CD4-positive, alpha-beta T cell (primary cell): Measurements from ENCODE around the gene OPALIN. TPM values are rescaled to one million over a fixed set of nuclear protein-coding genes. Genes with fewer than 3 reads are reported as not detected.

Experiments used
- ATAC-seq: fragments of 200-7000 bp; cut with Tn5 transposase; one replicate; pipeline ENCODE4 v1.10.0; 2022; ENCODE audit warnings: mild to moderate bottlenecking; ENCODE audit not compliant: poor library complexity
- CTCF ChIA-PET: fragments of 350-600 bp; sonication (Branson Sonifier 250); formaldehyde crosslinking; loops from one replicate; lab custom pipeline; 2021; ENCODE audit warnings: antibody characterized with exemption, inconsistent platforms; lab: Charles Lee
- POLR2A ChIA-PET: fragments of 350-600 bp; sonication (Branson Sonifier 250); formaldehyde crosslinking; loops from one replicate; lab custom pipeline; 2021; ENCODE audit warnings: antibody characterized with exemption, inconsistent platforms; lab: Charles Lee
- DNase-seq, 14 experiments: peaks; one replicate each; pipeline ENCODE4 v3.0.0-alpha.2; 2013 to 2020; ENCODE audit warnings: mixed read lengths in 2 of 14
- H3K27ac ChIP-seq, 2 donors: one replicate each; pipeline versions ENCODE4 v1.5.1 to v1.7.0; 2013; ENCODE audit warnings: low read length in 2 of 2, low read depth in 1 of 2, mild to moderate bottlenecking in 1 of 2
- H3K27me3 ChIP-seq, 2 experiments: 1 replicate in 1 of 2; 2 replicates in 1 of 2; pipeline versions ENCODE4 v1.6.1 to v1.7.0; 2013; ENCODE audit warnings: low read length in 2 of 2, control low read depth in 1 of 2, mild to moderate bottlenecking in 1 of 2, moderate library complexity in 1 of 2; ENCODE audit not compliant: insufficient read depth in 2 of 2, control insufficient read depth in 1 of 2
- H3K36me3 ChIP-seq: one replicate; pipeline ENCODE4 v1.6.1; 2013; ENCODE audit warnings: low read length, control low read depth; ENCODE audit not compliant: insufficient read depth
- H3K4me1 ChIP-seq: one replicate; pipeline ENCODE4 v1.6.1; 2013; ENCODE audit warnings: low read length, control low read depth; ENCODE audit not compliant: insufficient read depth
- H3K4me3 ChIP-seq: one replicate; pipeline ENCODE4 v1.5.1; 2013; ENCODE audit warnings: mild to moderate bottlenecking, low read length, moderate library complexity
- H3K9me3 ChIP-seq, 2 experiments: 1 replicate in 1 of 2; 2 replicates in 1 of 2; pipeline versions ENCODE4 v1.6.1 to v1.7.0; 2013; ENCODE audit warnings: low read length in 2 of 2, mild to moderate bottlenecking in 2 of 2, control low read depth in 1 of 2, moderate library complexity in 1 of 2; ENCODE audit not compliant: control insufficient read depth in 1 of 2, insufficient read depth in 1 of 2
- H3K27ac Mint-ChIP-seq: one replicate; pipeline ENCODE4 v1.8.0; 2020; ENCODE audit warnings: mixed read lengths
- H3K27me3 Mint-ChIP-seq: one replicate; pipeline ENCODE4 v1.8.0; 2021; ENCODE audit warnings: mixed read lengths
- H3K36me3 Mint-ChIP-seq: one replicate; pipeline ENCODE4 v1.8.0; 2021; ENCODE audit warnings: low read depth, mixed read lengths
- H3K4me1 Mint-ChIP-seq: one replicate; pipeline ENCODE4 v1.8.0; 2021; ENCODE audit warnings: low read depth, mixed read lengths
- H3K4me3 Mint-ChIP-seq: one replicate; pipeline ENCODE4 v1.8.0; 2020; ENCODE audit warnings: mild to moderate bottlenecking, mixed read lengths
- H3K9me3 Mint-ChIP-seq: one replicate; pipeline ENCODE4 v1.8.0; 2020; ENCODE audit warnings: mixed read lengths
- intact Hi-C, 2 experiments: fragments of 100-400 bp; cut with DNase I in 1 of 2; cut with micrococcal nuclease in 1 of 2; formaldehyde crosslinking; loops; one replicate each; pipeline versions ENCODE4 v1.15.1 to v1.9.0; 2023 to 2025; cut with DNase I, micrococcal nuclease
- total RNA-seq, 174 experiments: library from RNA in 2 of 174; stranded (reverse) in 2 of 174; gene quantifications; one replicate each; pipeline ENCODE4 v1.2.3 and lab custom pipeline; 2021 to 2026
- TF ChIP-seq, protein P1 (sequence below): fragments of 200-600 bp; IDR thresholded peaks from one replicate; pipeline ENCODE4 v1.8.0; 2022; ENCODE audit warnings: antibody characterized with exemption, mild to moderate bottlenecking

Gene OPALIN
- total RNA-seq, 2 experiments from 2014 or later: not detected

DNA sequence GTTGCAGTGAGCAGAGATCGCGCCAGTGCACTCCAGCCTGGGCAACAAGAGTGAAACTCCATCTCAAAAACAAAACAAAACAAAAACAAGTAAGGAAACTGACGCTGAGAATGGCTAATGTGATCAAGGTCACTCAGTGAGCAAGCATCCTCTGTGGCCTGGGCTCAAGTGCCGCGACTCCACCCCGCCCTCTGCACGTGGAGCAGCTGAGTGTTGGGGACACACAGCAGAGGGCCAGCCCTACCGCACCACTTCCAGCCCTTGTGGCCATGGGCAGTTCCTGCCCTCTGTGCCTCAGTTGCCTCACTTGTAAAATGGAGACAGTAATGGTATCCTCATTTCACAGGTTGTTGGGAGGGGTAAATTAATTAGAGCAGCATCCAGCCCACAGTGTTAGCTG lies 21.0 kb upstream of the OPALIN start:
- intact Hi-C loops: loop anchor here (5.0 to 10.0 kb wide), 2 partner anchors 455 to 828 kb away; partner anchors contain the start of gene LCOR (in 1 of the 2)
- Histone ChIP-seq H3K27ac (no peak overlapping the region), H3K4me1 (peaks cover 5% of the 10 kb centered on the region), H3K9me3 (peaks cover 0 to 6% of the 10 kb centered on the region in 2 experiments), H3K36me3 (no peaks in the 10 kb centered on the region), H3K27me3 (no peaks in the 10 kb centered on the region), H3K4me3 (no peak overlapping the region)
- Mint-ChIP-seq H3K27ac (no peak overlapping the region), H3K27me3 (peaks cover 4% of the 10 kb centered on the region), H3K9me3 (no peaks in the 10 kb centered on the region), H3K4me3 (no peak overlapping the region), H3K36me3 (no peaks in the 10 kb centered on the region), H3K4me1 (peaks cover 4% of the 10 kb centered on the region)
- DNase-seq (no peak), ATAC-seq (no peak)
- TF ChIP-seq, protein P1, sequence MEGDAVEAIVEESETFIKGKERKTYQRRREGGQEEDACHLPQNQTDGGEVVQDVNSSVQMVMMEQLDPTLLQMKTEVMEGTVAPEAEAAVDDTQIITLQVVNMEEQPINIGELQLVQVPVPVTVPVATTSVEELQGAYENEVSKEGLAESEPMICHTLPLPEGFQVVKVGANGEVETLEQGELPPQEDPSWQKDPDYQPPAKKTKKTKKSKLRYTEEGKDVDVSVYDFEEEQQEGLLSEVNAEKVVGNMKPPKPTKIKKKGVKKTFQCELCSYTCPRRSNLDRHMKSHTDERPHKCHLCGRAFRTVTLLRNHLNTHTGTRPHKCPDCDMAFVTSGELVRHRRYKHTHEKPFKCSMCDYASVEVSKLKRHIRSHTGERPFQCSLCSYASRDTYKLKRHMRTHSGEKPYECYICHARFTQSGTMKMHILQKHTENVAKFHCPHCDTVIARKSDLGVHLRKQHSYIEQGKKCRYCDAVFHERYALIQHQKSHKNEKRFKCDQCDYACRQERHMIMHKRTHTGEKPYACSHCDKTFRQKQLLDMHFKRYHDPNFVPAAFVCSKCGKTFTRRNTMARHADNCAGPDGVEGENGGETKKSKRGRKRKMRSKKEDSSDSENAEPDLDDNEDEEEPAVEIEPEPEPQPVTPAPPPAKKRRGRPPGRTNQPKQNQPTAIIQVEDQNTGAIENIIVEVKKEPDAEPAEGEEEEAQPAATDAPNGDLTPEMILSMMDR: no peak
- ChIA-PET POLR2A (no interaction called here), CTCF (no interaction called here)

DNA sequence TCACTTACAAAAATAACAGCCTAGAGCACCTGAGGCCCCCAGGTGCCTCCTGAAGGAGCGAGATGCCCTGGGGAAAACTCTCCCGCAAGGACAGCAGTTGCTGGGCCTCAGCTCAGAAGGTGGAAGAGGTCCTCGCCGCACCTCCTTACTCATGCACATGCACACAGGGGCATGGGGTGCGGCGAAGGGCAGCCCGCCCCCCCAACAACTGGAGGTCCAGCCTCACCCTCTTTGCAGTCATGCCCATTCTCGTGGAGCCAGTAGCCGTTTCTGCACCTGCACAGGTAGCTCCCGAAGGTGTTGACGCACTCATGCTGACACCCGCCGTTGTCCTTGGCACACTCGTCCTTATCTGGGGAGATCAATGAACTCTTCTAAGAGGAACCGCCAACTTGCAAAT lies 19.9 kb upstream of the OPALIN start:
- Histone ChIP-seq H3K4me1 (peaks cover 8% of the 10 kb centered on the region), H3K27me3 (no peaks in the 10 kb centered on the region), H3K27ac (no peak overlapping the region), H3K9me3 (no peaks in the 10 kb centered on the region), H3K36me3 (no peaks in the 10 kb centered on the region), H3K4me3 (no peak overlapping the region)
- TF ChIP-seq, protein P1: no peak
- Mint-ChIP-seq H3K4me1 (peaks cover 4% of the 10 kb centered on the region), H3K36me3 (no peaks in the 10 kb centered on the region), H3K9me3 (no peaks in the 10 kb centered on the region), H3K27ac (no peak overlapping the region), H3K27me3 (peaks cover 7% of the 10 kb centered on the region), H3K4me3 (no peak overlapping the region)
- ChIA-PET POLR2A (interaction anchor here (0.6 kb wide), 1 partner anchor 46 kb away, joined by 4 read pairs; no protein-coding TSS in a partner anchor), CTCF (interaction anchor here (1.2 kb wide), 1 partner anchor 8 kb away, joined by 3 read pairs; no protein-coding TSS in a partner anchor)
- intact Hi-C loops: loop anchor here (5.0 to 10.0 kb wide), 2 partner anchors 456 to 829 kb away; partner anchors contain the start of gene LCOR (in 1 of the 2)
- ATAC-seq: no peak
- no peak for DNase-seq

DNA sequence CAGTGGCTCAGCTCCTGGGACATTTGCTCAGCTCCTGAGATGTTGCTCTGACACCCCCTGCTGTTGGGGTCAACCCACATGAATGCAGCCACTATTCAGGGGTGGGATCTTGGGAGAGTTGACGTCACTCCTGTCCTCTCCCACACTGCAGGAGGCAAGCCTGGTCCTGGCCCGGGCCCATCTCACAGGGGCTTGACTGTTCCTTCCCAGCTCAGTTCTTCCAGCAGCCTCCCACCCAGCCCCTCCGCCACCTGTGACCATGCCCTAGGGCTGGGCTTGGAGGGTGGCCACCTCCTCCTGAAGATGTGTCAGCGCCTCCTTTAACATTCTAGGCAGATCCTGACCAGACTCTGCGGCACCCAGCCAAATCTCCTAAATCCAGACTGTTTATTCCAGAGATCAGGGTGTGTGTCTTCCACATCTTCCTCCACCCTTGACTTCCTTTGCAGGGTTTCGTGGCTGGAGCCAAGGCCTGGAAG lies 19.1 kb upstream of the OPALIN start:
- POLR2A ChIA-PET: no interaction called here
- no peak for DNase-seq
- H3K27ac Mint-ChIP-seq: no peak overlapping the region
- H3K4me3 ChIP-seq: no peak overlapping the region
- no peaks in the 10 kb centered on the region for H3K9me3 ChIP-seq
- H3K27ac ChIP-seq: no peak overlapping the region
- peaks cover 7% of the 10 kb centered on the region for H3K27me3 Mint-ChIP-seq
- H3K4me1 Mint-ChIP-seq: peaks cover 4% of the 10 kb centered on the region
- CTCF ChIA-PET: no interaction called here
- intact Hi-C loops: loop anchor here (5.0 to 10.0 kb wide), 2 partner anchors 457 to 829 kb away; partner anchors contain the start of gene LCOR (in 1 of the 2)
- peaks cover 8% of the 10 kb centered on the region for H3K4me1 ChIP-seq
- H3K36me3 ChIP-seq: no peaks in the 10 kb centered on the region
- no peak for ATAC-seq
- no peaks in the 10 kb centered on the region for H3K27me3 ChIP-seq
- TF ChIP-seq, protein P1: no peak
- no peaks in the 10 kb centered on the region for H3K9me3 Mint-ChIP-seq
- no peak overlapping the region for H3K4me3 Mint-ChIP-seq
- no peaks in the 10 kb centered on the region for H3K36me3 Mint-ChIP-seq
